ENCODE data around the gene MLX. TPM values are rescaled to one million over a fixed set of nuclear protein-coding genes. Genes with fewer than 3 reads are reported as not detected.

Gene MLX
- total RNA-seq, 1 donor from 2014 or later: 26.8 TPM

GRCh38 chr17:42586514-42587230 is 19.8 kb downstream of the MLX start:
- TF ChIP-seq, protein P1, sequence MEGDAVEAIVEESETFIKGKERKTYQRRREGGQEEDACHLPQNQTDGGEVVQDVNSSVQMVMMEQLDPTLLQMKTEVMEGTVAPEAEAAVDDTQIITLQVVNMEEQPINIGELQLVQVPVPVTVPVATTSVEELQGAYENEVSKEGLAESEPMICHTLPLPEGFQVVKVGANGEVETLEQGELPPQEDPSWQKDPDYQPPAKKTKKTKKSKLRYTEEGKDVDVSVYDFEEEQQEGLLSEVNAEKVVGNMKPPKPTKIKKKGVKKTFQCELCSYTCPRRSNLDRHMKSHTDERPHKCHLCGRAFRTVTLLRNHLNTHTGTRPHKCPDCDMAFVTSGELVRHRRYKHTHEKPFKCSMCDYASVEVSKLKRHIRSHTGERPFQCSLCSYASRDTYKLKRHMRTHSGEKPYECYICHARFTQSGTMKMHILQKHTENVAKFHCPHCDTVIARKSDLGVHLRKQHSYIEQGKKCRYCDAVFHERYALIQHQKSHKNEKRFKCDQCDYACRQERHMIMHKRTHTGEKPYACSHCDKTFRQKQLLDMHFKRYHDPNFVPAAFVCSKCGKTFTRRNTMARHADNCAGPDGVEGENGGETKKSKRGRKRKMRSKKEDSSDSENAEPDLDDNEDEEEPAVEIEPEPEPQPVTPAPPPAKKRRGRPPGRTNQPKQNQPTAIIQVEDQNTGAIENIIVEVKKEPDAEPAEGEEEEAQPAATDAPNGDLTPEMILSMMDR (IDR thresholded peaks at IDR 0.05; ENCODE audit: unreplicated experiment): no peak
- Mint-ChIP-seq H3K27me3 (no peaks in the 10 kb centered on the region), H3K4me1 (ENCODE audit: low read depth) (no peaks in the 10 kb centered on the region), H3K9me3 (ENCODE audit: low read depth) (no peaks in the 10 kb centered on the region), H3K27ac (peak overlapping the region; percentile 28), H3K36me3 (ENCODE audit: insufficient read depth) (peaks cover 20% of the 10 kb centered on the region), H3K4me3 (ENCODE audit: low read depth) (no peak overlapping the region)
- no peak for DNase-seq (ENCODE audit: low spot score, unreplicated experiment)

DNA sequence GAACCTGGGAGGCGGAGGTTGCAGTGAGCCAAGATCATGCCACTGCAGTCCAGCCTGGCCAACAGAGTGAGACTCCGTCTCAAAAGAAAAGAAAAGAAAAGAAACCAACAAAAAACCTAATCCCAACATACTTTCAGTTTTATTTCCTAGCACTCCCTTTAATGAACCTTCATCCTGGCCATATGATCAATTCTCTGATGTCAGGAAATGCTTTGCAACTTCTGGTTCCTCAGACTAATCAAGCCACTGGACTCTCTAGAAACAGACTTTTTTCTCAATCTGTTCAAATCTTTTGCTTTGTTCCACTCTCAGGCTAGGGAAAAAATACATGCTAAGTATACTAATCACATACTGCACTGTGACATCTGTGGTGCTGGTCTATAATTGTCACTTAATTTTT is 24.0 kb downstream of the MLX start:
- Mint-ChIP-seq H3K27ac (no peak overlapping the region), H3K9me3 (ENCODE audit: low read depth) (no peaks in the 10 kb centered on the region), H3K4me1 (ENCODE audit: low read depth) (no peaks in the 10 kb centered on the region), H3K27me3 (no peaks in the 10 kb centered on the region), H3K4me3 (ENCODE audit: low read depth) (no peak overlapping the region), H3K36me3 (ENCODE audit: insufficient read depth) (peaks cover 11% of the 10 kb centered on the region)
- TF ChIP-seq, protein P1 (IDR thresholded peaks at IDR 0.05; ENCODE audit: unreplicated experiment): no peak
- DNase-seq (ENCODE audit: low spot score, unreplicated experiment): no peak

GRCh38 chr17:42591411-42591810 is 24.5 kb downstream of the MLX start:
- Mint-ChIP-seq H3K36me3 (ENCODE audit: insufficient read depth) (peaks cover 13% of the 10 kb centered on the region), H3K27me3 (no peaks in the 10 kb centered on the region), H3K9me3 (ENCODE audit: low read depth) (no peaks in the 10 kb centered on the region), H3K27ac (no peak overlapping the region), H3K4me3 (ENCODE audit: low read depth) (no peak overlapping the region), H3K4me1 (ENCODE audit: low read depth) (no peaks in the 10 kb centered on the region)
- DNase-seq (ENCODE audit: low spot score, unreplicated experiment): no peak
- TF ChIP-seq, protein P1 (IDR thresholded peaks at IDR 0.05; ENCODE audit: unreplicated experiment): no peak

DNA sequence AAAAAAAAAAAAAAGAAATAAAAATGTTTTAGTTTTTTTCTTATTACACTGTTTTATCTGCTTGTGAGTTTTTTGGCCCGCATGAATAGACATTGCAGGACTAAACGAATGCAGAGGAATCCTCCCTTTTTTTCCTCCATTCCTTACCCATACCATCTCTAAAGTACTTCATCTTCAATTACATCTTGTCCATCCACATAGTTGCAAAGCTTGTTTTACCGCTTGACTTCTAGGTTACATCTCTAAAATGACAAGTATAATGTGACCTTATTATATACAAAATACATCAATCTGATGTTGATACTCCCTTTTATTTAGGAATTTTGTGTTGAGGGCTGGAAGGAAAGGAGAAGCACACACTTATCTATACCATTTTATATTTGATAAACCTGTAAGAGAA is 29.5 kb downstream of the MLX start:
- Mint-ChIP-seq H3K9me3 (ENCODE audit: low read depth) (no peaks in the 10 kb centered on the region), H3K27ac (no peak overlapping the region), H3K4me3 (ENCODE audit: low read depth) (no peak overlapping the region), H3K4me1 (ENCODE audit: low read depth) (no peaks in the 10 kb centered on the region), H3K36me3 (ENCODE audit: insufficient read depth) (peaks cover 4% of the 10 kb centered on the region), H3K27me3 (no peaks in the 10 kb centered on the region)
- TF ChIP-seq, protein P1 (IDR thresholded peaks at IDR 0.05; ENCODE audit: unreplicated experiment): no peak
- DNase-seq (ENCODE audit: low spot score, unreplicated experiment): no peak

- TF ChIP-seq, protein P1 (IDR thresholded peaks at IDR 0.05; ENCODE audit: unreplicated experiment): no peak
- Mint-ChIP-seq H3K4me3 (ENCODE audit: low read depth) (no peak overlapping the region), H3K27me3 (no peaks in the 10 kb centered on the region), H3K27ac (no peak overlapping the region), H3K36me3 (ENCODE audit: insufficient read depth) (peaks cover 5% of the 10 kb centered on the region), H3K9me3 (ENCODE audit: low read depth) (no peaks in the 10 kb centered on the region), H3K4me1 (ENCODE audit: low read depth) (no peaks in the 10 kb centered on the region)
- DNase-seq (ENCODE audit: low spot score, unreplicated experiment): no peak
These were observed 32.0 kb downstream of the MLX start for GRCh38 chr17:42598905-42599304.

All from progenitor cell of endocrine pancreas (in vitro differentiated cells).